ENCODE measurements around the gene FBXL17. TPM values are rescaled to one million over a fixed set of nuclear protein-coding genes. Genes with fewer than 3 reads are reported as not detected.

FBXL17 gene
- total RNA-seq, 2 donors from 2014 or later = 24.8 to 58.2 TPM

GRCh38 chr5:107863125-107863524 is 518.8 kb downstream of the FBXL17 start:
- H3K27ac ChIP-seq = no peak overlapping the region
- DNase-seq (ENCODE audit: low spot score) (no peak), ATAC-seq (ENCODE audit: insufficient number of reproducible peaks, low FRiP score, low read depth) (no peak)
- peaks cover 0 to 27% of the 10 kb centered on the region in 2 donors for H3K4me1 ChIP-seq (ENCODE audit: control insufficient read depth in 1 of 2, low read depth in 2 of 2)
- no peaks in the 10 kb centered on the region for H3K27me3 ChIP-seq (replicated peaks; ENCODE audit: insufficient read depth)
- H3K36me3 ChIP-seq = no peaks in the 10 kb centered on the region
- no peak for TF ChIP-seq CTCF (IDR thresholded peaks at IDR 0.05)
- H3K4me3 ChIP-seq = no peak overlapping the region
- no peaks in the 10 kb centered on the region for H3K9me3 ChIP-seq

GRCh38 chr5:107861565-107861964 is 520.3 kb downstream of the FBXL17 start:
- Histone ChIP-seq H3K9me3 (no peaks in the 10 kb centered on the region), H3K27ac (no peak overlapping the region), H3K27me3 (replicated peaks; ENCODE audit: insufficient read depth) (no peaks in the 10 kb centered on the region), H3K36me3 (no peaks in the 10 kb centered on the region), H3K4me1 (ENCODE audit: control insufficient read depth in 1 of 2, low read depth in 2 of 2) (peaks cover 0 to 27% of the 10 kb centered on the region in 2 donors), H3K4me3 (no peak overlapping the region)
- DNase-seq (ENCODE audit: low spot score) (no peak), ATAC-seq (ENCODE audit: insufficient number of reproducible peaks, low FRiP score, low read depth) (no peak)
- no peak for TF ChIP-seq CTCF (IDR thresholded peaks at IDR 0.05)

GRCh38 chr5:107860044-107860443 is 521.9 kb downstream of the FBXL17 start:
- no peak for ATAC-seq (ENCODE audit: insufficient number of reproducible peaks, low FRiP score, low read depth)
- no peak for TF ChIP-seq CTCF (IDR thresholded peaks at IDR 0.05)
- H3K4me1 ChIP-seq (ENCODE audit: control insufficient read depth in 1 of 2, low read depth in 2 of 2) = peaks cover 0 to 18% of the 10 kb centered on the region in 2 donors
- no peak overlapping the region for H3K27ac ChIP-seq
- no peaks in the 10 kb centered on the region for H3K9me3 ChIP-seq
- no peak for DNase-seq (ENCODE audit: low spot score)
- no peak overlapping the region for H3K4me3 ChIP-seq
- H3K27me3 ChIP-seq (replicated peaks; ENCODE audit: insufficient read depth) = no peaks in the 10 kb centered on the region
- H3K36me3 ChIP-seq = no peaks in the 10 kb centered on the region

- no peaks in the 10 kb centered on the region for H3K27me3 ChIP-seq (replicated peaks; ENCODE audit: insufficient read depth)
- H3K4me1 ChIP-seq (ENCODE audit: control insufficient read depth in 1 of 2, low read depth in 2 of 2) = peaks cover 0 to 7% of the 10 kb centered on the region in 2 donors
- DNase-seq (ENCODE audit: low spot score) (no peak), ATAC-seq (ENCODE audit: insufficient number of reproducible peaks, low FRiP score, low read depth) (no peak)
- H3K27ac ChIP-seq = no peak overlapping the region
- no peaks in the 10 kb centered on the region for H3K9me3 ChIP-seq
- TF ChIP-seq CTCF (IDR thresholded peaks at IDR 0.05) = no peak
- no peaks in the 10 kb centered on the region for H3K36me3 ChIP-seq
- H3K4me3 ChIP-seq = no peak overlapping the region
Measured at GRCh38 chr5:107858788-107859187, 523.1 kb downstream of the FBXL17 start.

- Histone ChIP-seq H3K4me1 (ENCODE audit: control insufficient read depth in 1 of 2, low read depth in 2 of 2) (peaks cover 0 to 2% of the 10 kb centered on the region in 2 donors), H3K36me3 (no peaks in the 10 kb centered on the region), H3K4me3 (no peak overlapping the region), H3K27me3 (replicated peaks; ENCODE audit: insufficient read depth) (no peaks in the 10 kb centered on the region), H3K27ac (no peak overlapping the region), H3K9me3 (no peaks in the 10 kb centered on the region)
- ATAC-seq (ENCODE audit: insufficient number of reproducible peaks, low FRiP score, low read depth) (no peak), DNase-seq (ENCODE audit: low spot score) (no peak)
- TF ChIP-seq CTCF (IDR thresholded peaks at IDR 0.05) = no peak
Measured at GRCh38 chr5:107858324-107858723, 523.6 kb downstream of the FBXL17 start.
